ENCODE data around the gene FA2H. TPM values are rescaled to one million over a fixed set of nuclear protein-coding genes. Genes with fewer than 3 reads are reported as not detected.

Gene FA2H
- total and polyA plus RNA-seq, 2 of the 13 experiments (the other 11 are each of a cell fraction or from before 2014, with no cell fraction given): 0.20 TPM; not detected in 1

- CTCF ChIA-PET (ENCODE audit: low intra/inter-chr PET ratio, low total read pairs): no interaction called here
- ATAC-seq (peak; percentile 5; the same call in 1 of the 3 replicates), DNase-seq (ENCODE audit: low spot score) (no peak), FAIRE-seq (no peak)
- H3K9ac ChIP-seq (ENCODE audit: insufficient read depth, low read depth, low read length): no peak overlapping the region
- peak overlapping the region in 1 of 3 experiments; percentile 15; a peak in 1 of 6 replicates for H3K4me3 ChIP-seq (replicated peaks in 1 of 3; ENCODE audit: insufficient read depth in 1 of 3, low read depth in 2 of 3, low read length in 3 of 3)
- intact Hi-C loops (cut with micrococcal nuclease; ENCODE audit: unreplicated experiment) (no loop called here), in situ Hi-C loops (cut with HindIII; ENCODE audit: extremely low pct_ligation_motif_present, low pct_unique_long_range_greater_than_20kb) (no loop called here)
- H4K20me1 ChIP-seq (ENCODE audit: insufficient read depth, low read length): no peaks in the 10 kb centered on the region
- H3K79me2 ChIP-seq (ENCODE audit: insufficient read depth, low read length): no peaks in the 10 kb centered on the region
- no peaks in the 10 kb centered on the region for H3K9me3 ChIP-seq (ENCODE audit: low read length)
- 0% methylated on average over 8 of the region's 10 CpGs for WGBS (ENCODE audit: low lambda C conversion rate)
- H2AFZ ChIP-seq (ENCODE audit: low read length): no peak overlapping the region
- peaks cover 14 to 72% of the 10 kb centered on the region in 2 experiments for H3K27me3 ChIP-seq (ENCODE audit: control insufficient read depth in 1 of 2, insufficient read depth in 2 of 2, low read length in 2 of 2)
- peaks cover 43% of the 10 kb centered on the region for H3K4me1 ChIP-seq (ENCODE audit: insufficient read depth, low read length)
- no peaks in the 10 kb centered on the region for H3K36me3 ChIP-seq (replicated peaks in 1 of 2; ENCODE audit: control insufficient read depth in 1 of 2, insufficient read depth in 2 of 2, low read length in 2 of 2)
- TF ChIP-seq FOSL2 (CRISPR knock-in tag; IDR thresholded peaks at IDR 0.05): peak; percentile 44
- TF ChIP-seq SP4 (CRISPR knock-in tag; IDR thresholded peaks at IDR 0.05): no peak
- TF ChIP-seq, protein P1, sequence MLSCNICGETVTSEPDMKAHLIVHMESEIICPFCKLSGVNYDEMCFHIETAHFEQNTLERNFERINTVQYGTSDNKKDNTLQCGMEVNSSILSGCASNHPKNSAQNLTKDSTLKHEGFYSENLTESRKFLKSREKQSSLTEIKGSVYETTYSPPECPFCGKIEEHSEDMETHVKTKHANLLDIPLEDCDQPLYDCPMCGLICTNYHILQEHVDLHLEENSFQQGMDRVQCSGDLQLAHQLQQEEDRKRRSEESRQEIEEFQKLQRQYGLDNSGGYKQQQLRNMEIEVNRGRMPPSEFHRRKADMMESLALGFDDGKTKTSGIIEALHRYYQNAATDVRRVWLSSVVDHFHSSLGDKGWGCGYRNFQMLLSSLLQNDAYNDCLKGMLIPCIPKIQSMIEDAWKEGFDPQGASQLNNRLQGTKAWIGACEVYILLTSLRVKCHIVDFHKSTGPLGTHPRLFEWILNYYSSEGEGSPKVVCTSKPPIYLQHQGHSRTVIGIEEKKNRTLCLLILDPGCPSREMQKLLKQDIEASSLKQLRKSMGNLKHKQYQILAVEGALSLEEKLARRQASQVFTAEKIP (CRISPR knock-in tag; IDR thresholded peaks at IDR 0.05; ENCODE audit: borderline replicate concordance): no peak
- TF ChIP-seq ZIK1 (CRISPR knock-in tag; IDR thresholded peaks at IDR 0.05; ENCODE audit: borderline replicate concordance, low read depth): no peak
- TF ChIP-seq ELF1 (CRISPR knock-in tag; IDR thresholded peaks at IDR 0.05): no peak
- BruUV-seq (replicated peaks): no TSS peak
- POLR2A ChIA-PET: no interaction called here
- H3K27ac ChIP-seq (ENCODE audit: extremely low read length, insufficient read depth, low read length): no peak overlapping the region
- peak overlapping the region; percentile 16; the same call in 1 of the 2 replicates for H3K4me2 ChIP-seq (ENCODE audit: low read depth, low read length)
Observed at GRCh38 chr16:74738113-74738541, 36.5 kb downstream of the FA2H start.

GRCh38 chr16:74737521-74737920, 37.1 kb downstream of the FA2H start:
- FAIRE-seq: no peak
- H3K9ac ChIP-seq (ENCODE audit: insufficient read depth, low read depth, low read length): no peak overlapping the region
- no peaks in the 10 kb centered on the region for H3K79me2 ChIP-seq (ENCODE audit: insufficient read depth, low read length)
- no peaks in the 10 kb centered on the region for H4K20me1 ChIP-seq (ENCODE audit: insufficient read depth, low read length)
- WGBS (ENCODE audit: low lambda C conversion rate): 49% methylated on average over 6 of the region's 6 CpGs
- no peaks in the 10 kb centered on the region for H3K36me3 ChIP-seq (replicated peaks in 1 of 2; ENCODE audit: control insufficient read depth in 1 of 2, insufficient read depth in 2 of 2, low read length in 2 of 2)
- peaks cover 46% of the 10 kb centered on the region for H3K4me1 ChIP-seq (ENCODE audit: insufficient read depth, low read length)
- peak overlapping the region in 1 of 3 experiments; percentile 15; a peak in 1 of 6 replicates for H3K4me3 ChIP-seq (replicated peaks in 1 of 3; ENCODE audit: insufficient read depth in 1 of 3, low read depth in 2 of 3, low read length in 3 of 3)
- no peak overlapping the region; the same call in 1 of the 2 replicates for H3K4me2 ChIP-seq (ENCODE audit: low read depth, low read length)
- POLR2A ChIA-PET: no interaction called here
- CTCF ChIA-PET (ENCODE audit: low intra/inter-chr PET ratio, low total read pairs): no interaction called here
- no peak for ATAC-seq
- H3K27me3 ChIP-seq (ENCODE audit: control insufficient read depth in 1 of 2, insufficient read depth in 2 of 2, low read length in 2 of 2): peaks cover 14 to 72% of the 10 kb centered on the region in 2 experiments
- no peak overlapping the region for H3K27ac ChIP-seq (ENCODE audit: extremely low read length, insufficient read depth, low read length)
- H2AFZ ChIP-seq (ENCODE audit: low read length): no peak overlapping the region
- intact Hi-C loops (cut with micrococcal nuclease; ENCODE audit: unreplicated experiment): no loop called here
- BruUV-seq (replicated peaks): no TSS peak
- in situ Hi-C loops (cut with HindIII; ENCODE audit: extremely low pct_ligation_motif_present, low pct_unique_long_range_greater_than_20kb): no loop called here
- H3K9me3 ChIP-seq (ENCODE audit: low read length): no peaks in the 10 kb centered on the region
- DNase-seq (ENCODE audit: low spot score): no peak
- TF ChIP-seq ZNF335 (CRISPR knock-in tag; IDR thresholded peaks at IDR 0.05) (no peak), ZNF160 (CRISPR knock-in tag; IDR thresholded peaks at IDR 0.05) (no peak), ZKSCAN8 (CRISPR knock-in tag; IDR thresholded peaks at IDR 0.05; ENCODE audit: borderline replicate concordance) (no peak), ZNF383 (CRISPR knock-in tag; IDR thresholded peaks at IDR 0.05; ENCODE audit: borderline replicate concordance) (no peak), TAF1 (CRISPR knock-in tag; IDR thresholded peaks at IDR 0.05) (no peak), ZKSCAN1 (IDR thresholded peaks at IDR 0.05; ENCODE audit: low read length) (no peak), GPN1 (CRISPR knock-in tag; IDR thresholded peaks at IDR 0.05; ENCODE audit: borderline replicate concordance) (no peak), NR2F6 (IDR thresholded peaks at IDR 0.05) (no peak), NR2F6 (CRISPR knock-in tag; IDR thresholded peaks at IDR 0.05) (no peak)
- TF ChIP-seq, protein P2, sequence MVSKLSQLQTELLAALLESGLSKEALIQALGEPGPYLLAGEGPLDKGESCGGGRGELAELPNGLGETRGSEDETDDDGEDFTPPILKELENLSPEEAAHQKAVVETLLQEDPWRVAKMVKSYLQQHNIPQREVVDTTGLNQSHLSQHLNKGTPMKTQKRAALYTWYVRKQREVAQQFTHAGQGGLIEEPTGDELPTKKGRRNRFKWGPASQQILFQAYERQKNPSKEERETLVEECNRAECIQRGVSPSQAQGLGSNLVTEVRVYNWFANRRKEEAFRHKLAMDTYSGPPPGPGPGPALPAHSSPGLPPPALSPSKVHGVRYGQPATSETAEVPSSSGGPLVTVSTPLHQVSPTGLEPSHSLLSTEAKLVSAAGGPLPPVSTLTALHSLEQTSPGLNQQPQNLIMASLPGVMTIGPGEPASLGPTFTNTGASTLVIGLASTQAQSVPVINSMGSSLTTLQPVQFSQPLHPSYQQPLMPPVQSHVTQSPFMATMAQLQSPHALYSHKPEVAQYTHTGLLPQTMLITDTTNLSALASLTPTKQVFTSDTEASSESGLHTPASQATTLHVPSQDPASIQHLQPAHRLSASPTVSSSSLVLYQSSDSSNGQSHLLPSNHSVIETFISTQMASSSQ (IDR thresholded peaks at IDR 0.05; ENCODE audit: low read depth): no peak
- TF ChIP-seq, protein P2 (CRISPR knock-in tag; IDR thresholded peaks at IDR 0.05; ENCODE audit: borderline replicate concordance): no peak
